ENCODE measurements around the gene SLC17A2.

SLC17A2 gene

GRCh38 chr6:25972128-25972527 lies 41.6 kb upstream of the SLC17A2 start:
- Histone ChIP-seq H3K4me2 (ENCODE audit: low read length) (no peak overlapping the region), H3K9me3 (ENCODE audit: insufficient read depth, low read depth, low read length) (no peaks in the 10 kb centered on the region), H2AK5ac (ENCODE audit: low read length) (no peak overlapping the region), H4K8ac (ENCODE audit: low read depth, low read length) (no peak overlapping the region), H4K12ac (ENCODE audit: low read depth, low read length) (no peak overlapping the region), H2BK5ac (ENCODE audit: low read depth, low read length, poor library complexity) (no peak overlapping the region), H2BK12ac (ENCODE audit: low read length) (peak overlapping the region; percentile 51), H3K23ac (ENCODE audit: low read length) (no peak overlapping the region), H2AFZ (ENCODE audit: insufficient read depth, low read length, poor library complexity) (no peak overlapping the region), H3K27me3 (ENCODE audit: insufficient read depth, low read length) (no peaks in the 10 kb centered on the region), H3K79me2 (ENCODE audit: control insufficient read depth, insufficient read depth, low read length, poor library complexity) (no peaks in the 10 kb centered on the region), H3K36me3 (ENCODE audit: control insufficient read depth in 1 of 2, insufficient read depth in 2 of 2, low read length in 2 of 2) (no peaks in the 10 kb centered on the region), H3K18ac (ENCODE audit: low read length) (no peak overlapping the region), H4K91ac (ENCODE audit: low read depth, low read length) (no peak overlapping the region), H3K27ac (ENCODE audit: low read depth, low read length) (no peak overlapping the region), H3K14ac (ENCODE audit: low read length) (no peak overlapping the region), H3K4ac (ENCODE audit: low read depth, low read length) (no peak overlapping the region), H3K4me1 (ENCODE audit: control insufficient read depth in 1 of 2, insufficient read depth in 2 of 2, low read length in 2 of 2) (peaks cover 7 to 15% of the 10 kb centered on the region in 2 experiments), H3K9ac (ENCODE audit: low read length) (no peak overlapping the region), H2BK120ac (ENCODE audit: insufficient read depth, low read length, poor library complexity) (no peak overlapping the region), H3K4me3 (ENCODE audit: low read depth, low read length) (no peak overlapping the region), H3K79me1 (ENCODE audit: low read length) (peaks cover 4% of the 10 kb centered on the region)
- DNase-seq, result no peak
- WGBS (ENCODE audit: extremely low coverage, insufficient coverage, insufficient read length), result no CpG with 5 or more reads among the region's 1 CpG

GRCh38 chr6:25971187-25971821 lies 40.8 kb upstream of the SLC17A2 start:
- no peak overlapping the region for H3K9ac ChIP-seq (ENCODE audit: low read length)
- H3K23ac ChIP-seq (ENCODE audit: low read length), result no peak overlapping the region
- no peaks in the 10 kb centered on the region for H3K79me2 ChIP-seq (ENCODE audit: control insufficient read depth, insufficient read depth, low read length, poor library complexity)
- H3K79me1 ChIP-seq (ENCODE audit: low read length), result peaks cover 4% of the 10 kb centered on the region
- no peak overlapping the region for H2AFZ ChIP-seq (ENCODE audit: insufficient read depth, low read length, poor library complexity)
- H2AK5ac ChIP-seq (ENCODE audit: low read length), result no peak overlapping the region
- no peak overlapping the region for H2BK5ac ChIP-seq (ENCODE audit: low read depth, low read length, poor library complexity)
- H3K27me3 ChIP-seq (ENCODE audit: insufficient read depth, low read length), result no peaks in the 10 kb centered on the region
- H3K4me3 ChIP-seq (ENCODE audit: low read depth, low read length), result no peak overlapping the region
- H3K4ac ChIP-seq (ENCODE audit: low read depth, low read length), result no peak overlapping the region
- H2BK12ac ChIP-seq (ENCODE audit: low read length), result no peak overlapping the region
- no peak overlapping the region for H4K8ac ChIP-seq (ENCODE audit: low read depth, low read length)
- H3K4me2 ChIP-seq (ENCODE audit: low read length), result no peak overlapping the region
- H3K18ac ChIP-seq (ENCODE audit: low read length), result no peak overlapping the region
- peak overlapping the region; percentile 21 for H3K27ac ChIP-seq (ENCODE audit: low read depth, low read length)
- no peak overlapping the region for H4K91ac ChIP-seq (ENCODE audit: low read depth, low read length)
- peaks cover 7 to 15% of the 10 kb centered on the region in 2 experiments for H3K4me1 ChIP-seq (ENCODE audit: control insufficient read depth in 1 of 2, insufficient read depth in 2 of 2, low read length in 2 of 2)
- no peak overlapping the region for H4K12ac ChIP-seq (ENCODE audit: low read depth, low read length)
- no peak overlapping the region for H3K14ac ChIP-seq (ENCODE audit: low read length)
- H3K36me3 ChIP-seq (ENCODE audit: control insufficient read depth in 1 of 2, insufficient read depth in 2 of 2, low read length in 2 of 2), result no peaks in the 10 kb centered on the region
- peak in 1 of 2 donors; percentile 43 for DNase-seq
- no peak overlapping the region for H2BK120ac ChIP-seq (ENCODE audit: insufficient read depth, low read length, poor library complexity)
- WGBS (ENCODE audit: extremely low coverage, insufficient coverage, insufficient read length), result no CpG with 5 or more reads among the region's 1 CpG
- peaks cover 2% of the 10 kb centered on the region for H3K9me3 ChIP-seq (ENCODE audit: insufficient read depth, low read depth, low read length)

- H3K9ac ChIP-seq (ENCODE audit: low read length), result no peak overlapping the region
- H3K79me2 ChIP-seq (ENCODE audit: control insufficient read depth, insufficient read depth, low read length, poor library complexity), result no peaks in the 10 kb centered on the region
- H3K23ac ChIP-seq (ENCODE audit: low read length), result no peak overlapping the region
- no peaks in the 10 kb centered on the region for H3K27me3 ChIP-seq (ENCODE audit: insufficient read depth, low read length)
- no peak overlapping the region for H2AFZ ChIP-seq (ENCODE audit: insufficient read depth, low read length, poor library complexity)
- no peak overlapping the region for H2BK12ac ChIP-seq (ENCODE audit: low read length)
- H3K4ac ChIP-seq (ENCODE audit: low read depth, low read length), result no peak overlapping the region
- H4K12ac ChIP-seq (ENCODE audit: low read depth, low read length), result no peak overlapping the region
- peaks cover 2% of the 10 kb centered on the region for H3K9me3 ChIP-seq (ENCODE audit: insufficient read depth, low read depth, low read length)
- no peak overlapping the region for H3K27ac ChIP-seq (ENCODE audit: low read depth, low read length)
- no peak overlapping the region for H4K8ac ChIP-seq (ENCODE audit: low read depth, low read length)
- H3K18ac ChIP-seq (ENCODE audit: low read length), result no peak overlapping the region
- no peak overlapping the region for H2BK120ac ChIP-seq (ENCODE audit: insufficient read depth, low read length, poor library complexity)
- H3K4me1 ChIP-seq (ENCODE audit: control insufficient read depth in 1 of 2, insufficient read depth in 2 of 2, low read length in 2 of 2), result peaks cover 7 to 15% of the 10 kb centered on the region in 2 experiments
- H4K91ac ChIP-seq (ENCODE audit: low read depth, low read length), result no peak overlapping the region
- no peak overlapping the region for H2AK5ac ChIP-seq (ENCODE audit: low read length)
- H3K4me3 ChIP-seq (ENCODE audit: low read depth, low read length), result no peak overlapping the region
- DNase-seq, result no peak
- H3K36me3 ChIP-seq (ENCODE audit: control insufficient read depth in 1 of 2, insufficient read depth in 2 of 2, low read length in 2 of 2), result no peaks in the 10 kb centered on the region
- no peak overlapping the region for H3K4me2 ChIP-seq (ENCODE audit: low read length)
- no peak overlapping the region for H2BK5ac ChIP-seq (ENCODE audit: low read depth, low read length, poor library complexity)
- no peak overlapping the region for H3K14ac ChIP-seq (ENCODE audit: low read length)
- peaks cover 5% of the 10 kb centered on the region for H3K79me1 ChIP-seq (ENCODE audit: low read length)
Measured at GRCh38 chr6:25968769-25969168, 38.3 kb upstream of the SLC17A2 start.

- Histone ChIP-seq H3K9me3 (ENCODE audit: insufficient read depth, low read depth, low read length) (peaks cover 2% of the 10 kb centered on the region), H3K18ac (ENCODE audit: low read length) (no peak overlapping the region), H3K9ac (ENCODE audit: low read length) (no peak overlapping the region), H3K4me1 (ENCODE audit: control insufficient read depth in 1 of 2, insufficient read depth in 2 of 2, low read length in 2 of 2) (peaks cover 2 to 11% of the 10 kb centered on the region in 2 experiments), H3K4me2 (ENCODE audit: low read length) (no peak overlapping the region), H3K4ac (ENCODE audit: low read depth, low read length) (no peak overlapping the region), H3K23ac (ENCODE audit: low read length) (no peak overlapping the region), H3K14ac (ENCODE audit: low read length) (no peak overlapping the region), H2BK120ac (ENCODE audit: insufficient read depth, low read length, poor library complexity) (no peak overlapping the region), H3K27ac (ENCODE audit: low read depth, low read length) (no peak overlapping the region), H2AFZ (ENCODE audit: insufficient read depth, low read length, poor library complexity) (no peak overlapping the region), H4K12ac (ENCODE audit: low read depth, low read length) (no peak overlapping the region), H3K36me3 (ENCODE audit: control insufficient read depth in 1 of 2, insufficient read depth in 2 of 2, low read length in 2 of 2) (no peaks in the 10 kb centered on the region), H2BK5ac (ENCODE audit: low read depth, low read length, poor library complexity) (no peak overlapping the region), H3K79me2 (ENCODE audit: control insufficient read depth, insufficient read depth, low read length, poor library complexity) (no peaks in the 10 kb centered on the region), H3K79me1 (ENCODE audit: low read length) (peaks cover 9% of the 10 kb centered on the region), H2BK12ac (ENCODE audit: low read length) (no peak overlapping the region), H3K27me3 (ENCODE audit: insufficient read depth, low read length) (no peaks in the 10 kb centered on the region), H4K91ac (ENCODE audit: low read depth, low read length) (no peak overlapping the region), H3K4me3 (ENCODE audit: low read depth, low read length) (no peak overlapping the region), H2AK5ac (ENCODE audit: low read length) (no peak overlapping the region), H4K8ac (ENCODE audit: low read depth, low read length) (no peak overlapping the region)
- DNase-seq, result no peak
- WGBS (ENCODE audit: extremely low coverage, insufficient coverage, insufficient read length), result no CpG with 5 or more reads among the region's 9 CpGs
Measured at GRCh38 chr6:25966711-25967110, 36.2 kb upstream of the SLC17A2 start.

Measured in trophoblast cell (in vitro differentiated cells and primary cell).